ENCODE data around the gene TRMT5.

Gene TRMT5

DNA sequence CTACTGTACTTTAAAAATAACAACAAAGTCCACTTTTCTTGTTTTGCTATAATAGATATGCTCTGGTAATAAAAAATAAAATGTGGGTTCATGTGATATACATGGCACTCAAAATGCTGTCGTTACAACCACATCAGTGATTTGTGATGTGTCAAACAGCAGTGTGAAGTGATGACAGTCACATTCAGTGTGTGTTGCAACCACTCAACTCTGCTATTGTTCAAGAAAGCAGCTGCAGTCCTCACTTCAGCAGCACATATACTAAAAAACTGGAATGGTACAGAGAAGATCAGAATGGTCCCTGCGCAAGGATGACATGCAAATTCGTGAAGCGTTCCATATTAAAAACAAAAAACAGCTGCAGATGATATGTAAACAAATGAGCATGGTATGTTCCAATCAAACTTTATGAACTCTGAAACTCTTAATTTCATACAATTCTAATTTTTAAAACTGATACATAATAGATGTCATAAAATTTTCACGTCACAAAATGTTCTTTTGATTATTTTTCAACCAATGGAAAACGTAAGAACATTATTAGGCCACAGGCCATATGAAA is 6.7 kb downstream of the TRMT5 start:
- ChIA-PET POLR2A (interaction anchor here (0.6 kb wide), 1 partner anchor 259 kb away, joined by 3 read pairs; no protein-coding TSS in a partner anchor), CTCF (no interaction called here)
- 100% methylated on average over 1 of the region's 6 CpGs for WGBS (ENCODE audit: insufficient coverage)
- Histone ChIP-seq H3K9me3 (ENCODE audit: control extremely low read depth in 1 of 5, control insufficient read depth in 4 of 5, insufficient read depth in 2 of 5, low read depth in 1 of 5, low read length in 4 of 5) (no peaks in the 10 kb centered on the region), H3K27me3 (replicated peaks in 2 of 5; ENCODE audit: control insufficient read depth in 4 of 5, insufficient read depth in 5 of 5, low read length in 4 of 5) (no peaks in the 10 kb centered on the region), H3K36me3 (ENCODE audit: control insufficient read depth in 4 of 4, insufficient read depth in 4 of 4, low read length in 3 of 4) (peaks cover 3 to 35% (median 17%) of the 10 kb centered on the region in 4 experiments), H3K27ac (ENCODE audit: insufficient read depth in 1 of 2, low read depth in 1 of 2, low read length in 2 of 2, poor library complexity in 1 of 2, severe bottlenecking in 2 of 2) (no peak overlapping the region), H3K4me3 (ENCODE audit: control insufficient read depth in 1 of 7, extremely low read depth in 1 of 7, insufficient read depth in 4 of 7, low read depth in 2 of 7, low read length in 6 of 7) (no peak overlapping the region), H3K4me1 (ENCODE audit: control extremely low read depth in 1 of 4, control insufficient read depth in 4 of 4, insufficient read depth in 4 of 4, low read length in 3 of 4) (no peaks in the 10 kb centered on the region)
- no peak for DNase-seq

DNA sequence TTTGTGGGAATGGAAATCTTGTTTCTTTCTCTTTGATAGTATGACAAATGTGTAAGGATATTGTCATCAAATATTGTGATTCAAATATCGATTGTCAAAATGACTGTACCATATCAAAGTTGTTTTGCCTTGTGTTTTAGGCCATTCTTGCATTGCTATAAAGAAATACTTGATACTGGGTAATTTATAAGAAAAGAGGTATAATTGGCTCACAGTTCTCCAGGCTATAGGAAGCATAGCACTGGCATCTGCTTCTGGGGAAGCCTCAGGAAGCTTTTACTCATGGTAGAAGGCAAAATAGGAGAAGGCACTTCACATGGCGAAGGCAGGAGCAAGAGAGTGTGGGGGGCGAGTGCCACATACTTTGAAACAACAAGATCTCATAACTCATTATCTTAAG is 7.8 kb downstream of the TRMT5 start:
- CTCF ChIA-PET = no interaction called here
- H3K9me3 ChIP-seq (ENCODE audit: control extremely low read depth in 1 of 5, control insufficient read depth in 4 of 5, insufficient read depth in 2 of 5, low read depth in 1 of 5, low read length in 4 of 5) = no peaks in the 10 kb centered on the region
- H3K27ac ChIP-seq (ENCODE audit: insufficient read depth in 1 of 2, low read depth in 1 of 2, low read length in 2 of 2, poor library complexity in 1 of 2, severe bottlenecking in 2 of 2) = no peak overlapping the region
- H3K4me3 ChIP-seq (ENCODE audit: control insufficient read depth in 1 of 7, extremely low read depth in 1 of 7, insufficient read depth in 4 of 7, low read depth in 2 of 7, low read length in 6 of 7) = no peak overlapping the region
- H3K4me1 ChIP-seq (ENCODE audit: control extremely low read depth in 1 of 4, control insufficient read depth in 4 of 4, insufficient read depth in 4 of 4, low read length in 3 of 4) = no peaks in the 10 kb centered on the region
- POLR2A ChIA-PET = no interaction called here
- DNase-seq = no peak
- H3K27me3 ChIP-seq (replicated peaks in 2 of 5; ENCODE audit: control insufficient read depth in 4 of 5, insufficient read depth in 5 of 5, low read length in 4 of 5) = no peaks in the 10 kb centered on the region
- WGBS (ENCODE audit: insufficient coverage) = 100% methylated on average over 3 of the region's 3 CpGs
- peaks cover 3 to 35% (median 15%) of the 10 kb centered on the region in 4 experiments for H3K36me3 ChIP-seq (ENCODE audit: control insufficient read depth in 4 of 4, insufficient read depth in 4 of 4, low read length in 3 of 4)

DNA sequence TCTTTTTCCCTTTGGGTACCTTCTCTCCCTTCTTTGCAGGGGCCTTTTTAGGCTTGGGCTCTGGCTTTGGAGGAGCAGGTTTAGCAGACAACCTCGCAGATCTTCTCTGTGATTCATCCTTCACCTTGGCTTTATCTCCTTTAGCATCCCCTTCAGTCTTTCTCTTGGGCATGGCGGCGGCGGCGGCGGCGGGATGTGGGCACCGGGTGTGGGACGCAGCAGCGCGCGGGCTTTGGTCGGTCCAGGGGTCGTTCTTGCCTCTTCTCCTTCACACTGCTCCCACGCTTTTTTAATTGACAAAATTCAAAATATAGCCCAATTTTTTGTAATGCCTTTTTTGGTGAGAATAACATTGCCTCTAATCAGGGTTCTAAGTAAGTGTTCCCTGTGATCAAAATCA is 8.6 kb downstream of the TRMT5 start:
- H3K36me3 ChIP-seq (ENCODE audit: control insufficient read depth in 4 of 4, insufficient read depth in 4 of 4, low read length in 3 of 4) = peaks cover 3 to 34% (median 15%) of the 10 kb centered on the region in 4 experiments
- ChIA-PET CTCF (no interaction called here), POLR2A (no interaction called here)
- DNase-seq = no peak
- no peak overlapping the region for H3K27ac ChIP-seq (ENCODE audit: insufficient read depth in 1 of 2, low read depth in 1 of 2, low read length in 2 of 2, poor library complexity in 1 of 2, severe bottlenecking in 2 of 2)
- no peaks in the 10 kb centered on the region for H3K9me3 ChIP-seq (ENCODE audit: control extremely low read depth in 1 of 5, control insufficient read depth in 4 of 5, insufficient read depth in 2 of 5, low read depth in 1 of 5, low read length in 4 of 5)
- no peaks in the 10 kb centered on the region for H3K4me1 ChIP-seq (ENCODE audit: control extremely low read depth in 1 of 4, control insufficient read depth in 4 of 4, insufficient read depth in 4 of 4, low read length in 3 of 4)
- no peak overlapping the region for H3K4me3 ChIP-seq (ENCODE audit: control insufficient read depth in 1 of 7, extremely low read depth in 1 of 7, insufficient read depth in 4 of 7, low read depth in 2 of 7, low read length in 6 of 7)
- no peaks in the 10 kb centered on the region for H3K27me3 ChIP-seq (replicated peaks in 2 of 5; ENCODE audit: control insufficient read depth in 4 of 5, insufficient read depth in 5 of 5, low read length in 4 of 5)
- WGBS (ENCODE audit: insufficient coverage) = 98% methylated on average over 7 of the region's 15 CpGs

DNA sequence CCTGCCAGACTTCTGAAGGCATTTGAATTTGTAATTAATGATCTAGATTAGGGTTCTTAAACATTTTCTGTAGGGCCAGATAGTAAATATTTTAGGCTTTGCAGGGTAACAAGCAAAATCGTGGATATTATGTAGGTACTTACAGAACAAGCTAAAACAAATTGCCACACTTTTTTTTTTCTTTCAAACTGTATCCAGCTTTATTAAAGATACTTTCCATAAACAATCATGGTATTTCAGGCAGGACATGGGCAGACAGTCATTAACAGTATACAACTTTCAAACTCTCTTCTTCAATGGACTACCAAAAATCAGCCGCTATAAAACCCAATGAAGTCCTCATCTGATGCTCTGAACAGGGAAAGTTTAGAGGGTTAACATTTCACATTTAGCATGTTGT is 9.6 kb downstream of the TRMT5 start:
- no peak overlapping the region for H3K4me3 ChIP-seq (ENCODE audit: control insufficient read depth in 1 of 7, extremely low read depth in 1 of 7, insufficient read depth in 4 of 7, low read depth in 2 of 7, low read length in 6 of 7)
- WGBS (ENCODE audit: insufficient coverage) = no CpG with 5 or more reads among the region's 2 CpGs
- no peak for DNase-seq
- no peaks in the 10 kb centered on the region for H3K9me3 ChIP-seq (ENCODE audit: control extremely low read depth in 1 of 5, control insufficient read depth in 4 of 5, insufficient read depth in 2 of 5, low read depth in 1 of 5, low read length in 4 of 5)
- H3K36me3 ChIP-seq (ENCODE audit: control insufficient read depth in 4 of 4, insufficient read depth in 4 of 4, low read length in 3 of 4) = peaks cover 3 to 32% (median 13%) of the 10 kb centered on the region in 4 experiments
- no peaks in the 10 kb centered on the region for H3K4me1 ChIP-seq (ENCODE audit: control extremely low read depth in 1 of 4, control insufficient read depth in 4 of 4, insufficient read depth in 4 of 4, low read length in 3 of 4)
- no peaks in the 10 kb centered on the region for H3K27me3 ChIP-seq (replicated peaks in 2 of 5; ENCODE audit: control insufficient read depth in 4 of 5, insufficient read depth in 5 of 5, low read length in 4 of 5)
- CTCF ChIA-PET = interaction anchor here (1.2 kb wide), 1 partner anchor 10 kb away, joined by 3 read pairs; no protein-coding TSS in a partner anchor
- POLR2A ChIA-PET = no interaction called here
- H3K27ac ChIP-seq (ENCODE audit: insufficient read depth in 1 of 2, low read depth in 1 of 2, low read length in 2 of 2, poor library complexity in 1 of 2, severe bottlenecking in 2 of 2) = no peak overlapping the region

DNA sequence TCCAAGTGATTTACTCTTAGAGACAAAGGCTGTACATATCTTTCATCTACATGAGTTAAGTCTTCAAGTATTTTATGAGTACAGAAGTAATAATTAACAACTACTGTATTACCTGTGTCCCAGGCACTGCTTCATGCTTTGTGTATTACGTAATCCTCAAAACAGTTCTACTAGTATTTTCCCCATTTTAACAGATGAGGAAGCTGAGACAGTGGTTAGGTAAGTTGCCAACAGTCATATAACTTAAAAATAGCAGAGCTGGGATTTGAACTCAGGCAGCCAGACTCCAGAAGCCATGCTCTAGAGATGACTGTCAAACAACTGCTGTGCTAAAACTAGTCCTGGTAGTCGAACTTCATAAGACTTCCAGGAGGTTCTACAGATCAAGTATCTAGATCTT is 10.7 kb downstream of the TRMT5 start:
- no CpG with 5 or more reads among the region's 2 CpGs for whole genome bisulfite sequencing (ENCODE audit: insufficient coverage)
- no peak overlapping the region for H3K4me3 ChIP-seq (ENCODE audit: control insufficient read depth in 1 of 7, extremely low read depth in 1 of 7, insufficient read depth in 4 of 7, low read depth in 2 of 7, low read length in 6 of 7)
- H3K9me3 ChIP-seq (ENCODE audit: control extremely low read depth in 1 of 5, control insufficient read depth in 4 of 5, insufficient read depth in 2 of 5, low read depth in 1 of 5, low read length in 4 of 5) = no peaks in the 10 kb centered on the region
- POLR2A ChIA-PET = no interaction called here
- no peaks in the 10 kb centered on the region for H3K27me3 ChIP-seq (replicated peaks in 2 of 5; ENCODE audit: control insufficient read depth in 4 of 5, insufficient read depth in 5 of 5, low read length in 4 of 5)
- no peak for DNase-seq
- CTCF ChIA-PET = interaction anchor here (1.2 kb wide), 1 partner anchor 9 kb away, joined by 3 read pairs; no protein-coding TSS in a partner anchor
- H3K36me3 ChIP-seq (ENCODE audit: control insufficient read depth in 4 of 4, insufficient read depth in 4 of 4, low read length in 3 of 4) = peaks cover 3 to 21% (median 8%) of the 10 kb centered on the region in 4 experiments
- no peaks in the 10 kb centered on the region for H3K4me1 ChIP-seq (ENCODE audit: control extremely low read depth in 1 of 4, control insufficient read depth in 4 of 4, insufficient read depth in 4 of 4, low read length in 3 of 4)
- H3K27ac ChIP-seq (ENCODE audit: insufficient read depth in 1 of 2, low read depth in 1 of 2, low read length in 2 of 2, poor library complexity in 1 of 2, severe bottlenecking in 2 of 2) = no peak overlapping the region

DNA sequence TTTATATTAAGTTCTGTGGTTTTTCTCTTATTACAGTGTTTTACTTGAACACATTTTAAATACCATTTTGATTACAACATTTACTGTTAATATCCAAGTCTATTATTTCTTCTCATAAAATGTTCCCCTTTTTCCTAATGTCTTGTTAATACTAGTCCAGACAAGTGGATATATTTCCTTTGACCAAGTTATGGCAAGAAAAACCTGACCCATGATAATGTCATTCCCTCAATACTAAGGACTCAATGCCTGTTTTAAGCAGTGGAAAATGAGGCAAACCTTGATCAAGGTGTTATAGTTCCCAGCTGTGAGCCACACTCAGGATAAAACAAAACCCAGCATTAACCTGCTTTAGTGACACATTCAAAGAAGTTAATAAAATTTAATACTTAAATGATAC is 12.2 kb downstream of the TRMT5 start:
- ChIA-PET POLR2A (no interaction called here), CTCF (no interaction called here)

DNA sequence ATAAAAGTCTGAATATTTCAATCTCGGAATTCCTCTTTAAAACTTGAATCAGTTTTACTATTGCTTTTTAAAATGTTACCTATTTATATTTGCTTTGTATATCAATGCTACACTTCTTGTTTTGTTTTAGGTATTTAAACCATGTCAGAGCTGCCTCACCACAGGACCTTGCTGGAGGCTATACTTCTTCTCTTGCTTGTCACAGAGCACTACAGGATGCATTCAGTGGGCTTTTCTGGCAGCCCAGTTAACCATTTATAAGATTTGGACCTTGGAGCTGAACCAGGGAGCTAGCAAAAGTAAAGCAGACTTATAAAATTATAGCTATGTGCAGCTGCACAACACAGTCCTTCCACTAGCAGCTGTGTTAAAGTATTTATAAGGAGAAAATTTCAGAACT is 12.8 kb downstream of the TRMT5 start:
- no CpG with 5 or more reads among the region's 1 CpG for WGBS (ENCODE audit: insufficient coverage)
- Histone ChIP-seq H3K36me3 (ENCODE audit: control insufficient read depth in 4 of 4, insufficient read depth in 4 of 4, low read length in 3 of 4) (peaks cover 0 to 4% (median under 1%) of the 10 kb centered on the region in 4 experiments), H3K27ac (ENCODE audit: insufficient read depth in 1 of 2, low read depth in 1 of 2, low read length in 2 of 2, poor library complexity in 1 of 2, severe bottlenecking in 2 of 2) (no peak overlapping the region), H3K4me3 (ENCODE audit: control insufficient read depth in 1 of 7, extremely low read depth in 1 of 7, insufficient read depth in 4 of 7, low read depth in 2 of 7, low read length in 6 of 7) (no peak overlapping the region), H3K9me3 (ENCODE audit: control extremely low read depth in 1 of 5, control insufficient read depth in 4 of 5, insufficient read depth in 2 of 5, low read depth in 1 of 5, low read length in 4 of 5) (no peaks in the 10 kb centered on the region), H3K27me3 (replicated peaks in 2 of 5; ENCODE audit: control insufficient read depth in 4 of 5, insufficient read depth in 5 of 5, low read length in 4 of 5) (no peaks in the 10 kb centered on the region), H3K4me1 (ENCODE audit: control extremely low read depth in 1 of 4, control insufficient read depth in 4 of 4, insufficient read depth in 4 of 4, low read length in 3 of 4) (no peaks in the 10 kb centered on the region)
- DNase-seq = no peak
- ChIA-PET CTCF (no interaction called here), POLR2A (no interaction called here)

More for the DNA sequence above, 12.2 kb downstream of the TRMT5 start:
- no peak overlapping the region for H3K4me3 ChIP-seq (ENCODE audit: control insufficient read depth in 1 of 7, extremely low read depth in 1 of 7, insufficient read depth in 4 of 7, low read depth in 2 of 7, low read length in 6 of 7)
- no peak for DNase-seq
- no peaks in the 10 kb centered on the region for H3K9me3 ChIP-seq (ENCODE audit: control extremely low read depth in 1 of 5, control insufficient read depth in 4 of 5, insufficient read depth in 2 of 5, low read depth in 1 of 5, low read length in 4 of 5)
- H3K4me1 ChIP-seq (ENCODE audit: control extremely low read depth in 1 of 4, control insufficient read depth in 4 of 4, insufficient read depth in 4 of 4, low read length in 3 of 4) = no peaks in the 10 kb centered on the region
- no peak overlapping the region for H3K27ac ChIP-seq (ENCODE audit: insufficient read depth in 1 of 2, low read depth in 1 of 2, low read length in 2 of 2, poor library complexity in 1 of 2, severe bottlenecking in 2 of 2)
- no peaks in the 10 kb centered on the region for H3K27me3 ChIP-seq (replicated peaks in 2 of 5; ENCODE audit: control insufficient read depth in 4 of 5, insufficient read depth in 5 of 5, low read length in 4 of 5)
- H3K36me3 ChIP-seq (ENCODE audit: control insufficient read depth in 4 of 4, insufficient read depth in 4 of 4, low read length in 3 of 4) = peaks cover 0 to 10% (median 3%) of the 10 kb centered on the region in 4 experiments
